NCI-H187 (cell line): ENCODE measurements around the gene AAR2.

ENCODE experiments used
- DNase-seq, 2 experiments: peaks; one replicate each; lab custom pipeline; 2025; lab: John Stamatoyannopoulos, UW

Gene AAR2

DNA sequence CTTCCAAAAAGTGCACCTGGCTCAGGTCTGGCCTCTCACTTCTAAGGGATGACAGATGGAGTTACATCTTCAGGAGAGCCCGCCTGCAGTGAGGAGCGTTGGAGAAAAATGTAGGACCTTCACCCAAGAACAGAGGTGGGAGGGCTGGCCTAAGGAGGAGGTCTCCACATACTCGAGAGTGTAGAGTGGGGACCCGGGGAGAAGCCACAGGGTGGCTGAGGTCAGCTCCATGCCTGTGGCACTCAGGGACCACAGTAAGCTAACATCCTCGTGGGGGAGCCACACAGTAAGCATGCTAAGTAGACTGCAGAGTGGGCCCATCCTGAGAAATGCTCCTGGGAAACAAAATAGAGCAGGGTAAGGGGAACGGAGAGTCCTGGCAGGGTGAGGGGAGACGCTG, 24.0 kb downstream of the AAR2 start:
- no peak for DNase-seq

GRCh38 chr20:36261389-36262105, 25.3 kb downstream of the AAR2 start:
- DNase-seq, result no peak

GRCh38 chr20:36262440-36262839, 26.2 kb downstream of the AAR2 start:
- DNase-seq, result no peak

DNA sequence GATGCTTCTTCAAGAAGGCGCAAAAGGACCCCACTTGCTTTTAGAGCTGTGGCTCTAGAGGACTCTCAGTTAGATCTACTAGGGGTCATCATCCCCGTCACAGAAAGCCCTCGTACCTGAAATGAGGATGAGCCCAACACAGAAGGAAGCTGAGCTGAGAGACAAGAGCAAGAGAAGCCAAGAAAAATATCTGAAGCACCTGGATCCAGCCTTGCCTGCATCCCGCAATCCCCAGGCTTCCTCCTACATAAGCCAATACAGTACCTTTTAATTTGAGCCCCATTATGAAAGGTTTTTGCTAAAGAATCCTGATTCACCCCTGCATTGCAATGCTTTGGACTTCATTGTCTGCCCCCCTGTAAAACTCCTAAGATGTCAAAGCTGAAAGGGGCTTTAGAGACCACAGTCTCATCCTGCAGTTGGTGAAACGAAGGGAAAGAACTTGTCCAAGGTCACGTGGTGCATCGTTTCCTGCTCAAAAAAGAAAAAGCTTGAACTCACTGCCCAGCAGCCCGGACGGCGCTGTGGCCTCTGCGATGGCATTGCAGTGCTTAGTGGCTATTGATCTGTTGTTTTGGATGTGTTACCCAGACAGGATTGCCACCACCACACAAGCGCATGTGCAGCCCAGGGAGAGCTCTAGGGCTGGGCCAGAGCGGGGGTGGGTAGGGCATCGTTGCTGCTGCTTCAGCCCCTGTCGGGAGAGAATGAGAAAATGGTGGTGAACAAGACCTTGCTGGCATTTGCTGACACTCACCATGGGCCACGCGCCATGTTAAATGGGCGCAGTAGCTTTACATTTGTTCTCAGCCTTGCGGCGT, 28.4 kb downstream of the AAR2 start:
- no peak for DNase-seq

DNA sequence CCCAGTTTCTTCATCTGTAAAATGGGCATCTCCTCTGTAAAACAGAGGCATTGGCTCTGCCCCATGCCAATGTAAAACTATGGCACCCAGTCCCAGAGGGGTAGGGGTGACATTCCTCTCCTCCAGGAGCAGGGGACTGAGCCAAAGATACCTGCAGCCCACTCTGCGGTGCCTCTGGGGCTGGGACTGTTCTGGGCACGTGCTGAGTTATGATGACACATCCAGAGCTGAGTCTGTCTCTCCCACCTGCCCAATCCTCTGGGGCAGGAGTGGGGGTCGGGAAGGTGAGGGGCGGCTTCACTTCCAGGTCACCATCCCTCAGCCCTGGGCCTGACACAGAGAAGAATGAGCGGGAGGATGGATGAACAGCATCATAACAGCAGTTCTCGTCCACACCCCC, 29.9 kb downstream of the AAR2 start:
- DNase-seq, result no peak

DNA sequence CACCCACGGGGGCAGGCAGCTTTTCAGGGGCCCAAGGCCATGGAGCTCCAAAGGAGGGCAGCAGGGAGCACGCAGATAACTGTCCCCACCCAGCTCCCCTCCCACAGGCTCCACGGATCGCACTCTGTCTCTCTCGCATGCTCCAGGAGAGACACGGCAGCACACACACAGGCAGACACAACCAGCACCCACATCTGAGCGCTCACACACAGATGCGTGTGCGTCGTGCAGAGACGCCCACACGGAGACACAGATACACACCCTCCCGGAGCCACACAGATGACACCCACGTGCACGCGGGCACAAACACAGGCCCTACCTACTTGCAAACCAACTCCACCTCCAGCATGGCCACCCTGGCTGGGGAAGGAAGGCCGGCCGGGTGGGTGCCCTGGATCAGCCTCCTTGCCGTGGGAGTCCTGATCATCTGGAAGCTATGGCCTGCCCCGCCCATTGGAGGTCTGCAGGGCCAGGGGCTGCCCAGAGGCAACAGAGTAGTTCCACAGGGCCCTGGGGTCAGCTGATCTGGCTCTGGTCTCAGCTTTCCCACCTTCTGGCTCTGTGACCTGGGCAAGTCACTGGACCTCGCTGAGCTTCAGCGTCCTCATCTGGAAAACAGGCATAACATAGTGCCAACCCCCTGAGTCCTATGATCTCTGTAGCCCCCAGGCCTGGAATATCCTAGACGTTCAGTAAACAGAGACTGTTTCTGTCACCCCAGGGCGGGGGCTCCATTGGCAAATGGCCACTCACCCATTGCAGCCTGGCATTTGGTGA, 31.5 kb downstream of the AAR2 start:
- DNase-seq, result no peak

DNA sequence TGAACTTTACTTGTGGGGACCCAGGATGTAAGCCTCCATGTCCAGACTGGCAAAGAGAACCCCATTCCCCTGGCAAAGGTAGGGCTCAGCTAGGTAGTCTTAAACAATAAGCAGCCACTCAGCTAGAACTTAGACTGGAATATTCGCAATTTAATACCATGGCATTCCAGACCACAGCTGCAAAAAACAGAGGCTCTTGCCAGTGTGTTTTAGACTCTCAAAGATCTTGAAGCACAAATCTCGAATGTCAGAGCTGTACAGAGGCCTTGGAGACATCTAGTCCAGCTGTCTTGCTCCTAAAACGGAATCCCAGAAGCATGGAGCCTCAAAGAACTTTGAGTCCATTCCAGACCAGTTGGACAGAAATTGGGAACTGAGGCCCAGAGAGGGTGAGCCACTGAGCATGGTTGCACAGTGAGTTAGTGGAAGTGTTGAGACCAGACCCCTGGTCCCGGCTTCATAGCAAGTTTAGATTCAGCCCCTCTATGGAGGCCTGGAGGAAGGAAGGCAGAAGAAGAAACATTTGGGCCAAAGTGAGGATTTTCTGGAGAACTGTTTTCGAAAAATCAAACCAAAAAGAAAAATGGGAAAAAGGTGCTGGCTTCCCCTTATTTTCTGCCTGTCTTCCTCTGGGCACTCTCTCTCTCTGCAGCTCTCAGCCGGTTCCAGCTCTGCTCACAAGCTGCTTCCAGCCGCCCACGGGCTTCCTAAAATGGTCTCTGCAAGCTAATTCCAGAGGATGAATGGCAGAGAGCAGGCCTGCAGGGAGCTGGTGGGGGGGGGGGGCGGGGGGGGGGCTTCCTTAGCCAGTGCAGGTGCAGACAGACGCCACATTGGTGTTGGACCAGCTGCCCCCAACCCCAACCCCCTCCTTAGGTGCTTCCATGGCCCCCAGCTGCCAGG, 32.4 kb downstream of the AAR2 start:
- no peak for DNase-seq

DNA sequence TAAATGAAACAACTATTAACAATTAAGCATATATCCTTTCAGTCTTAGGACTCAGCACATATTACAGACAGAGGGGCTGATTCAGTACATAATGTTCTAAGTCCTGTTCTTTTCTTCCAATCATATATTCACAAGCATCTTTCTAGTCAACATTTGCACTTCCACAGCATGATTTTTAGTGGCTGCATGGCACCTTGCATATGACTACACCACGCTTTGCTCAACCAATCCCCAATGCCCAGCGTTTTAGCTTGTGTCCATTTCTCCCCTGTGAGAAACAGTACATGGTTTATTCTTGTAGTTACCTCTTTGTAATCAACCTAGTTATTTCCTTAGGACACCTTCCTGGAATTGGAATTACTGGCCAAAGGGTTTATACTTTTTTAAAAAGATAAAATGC, 33.2 kb downstream of the AAR2 start:
- DNase-seq, result no peak

- no peak for DNase-seq
Observed at GRCh38 chr20:36270744-36271638, 34.7 kb downstream of the AAR2 start.

- no peak for DNase-seq
Observed at GRCh38 chr20:36271639-36272546, 35.6 kb downstream of the AAR2 start.

DNA sequence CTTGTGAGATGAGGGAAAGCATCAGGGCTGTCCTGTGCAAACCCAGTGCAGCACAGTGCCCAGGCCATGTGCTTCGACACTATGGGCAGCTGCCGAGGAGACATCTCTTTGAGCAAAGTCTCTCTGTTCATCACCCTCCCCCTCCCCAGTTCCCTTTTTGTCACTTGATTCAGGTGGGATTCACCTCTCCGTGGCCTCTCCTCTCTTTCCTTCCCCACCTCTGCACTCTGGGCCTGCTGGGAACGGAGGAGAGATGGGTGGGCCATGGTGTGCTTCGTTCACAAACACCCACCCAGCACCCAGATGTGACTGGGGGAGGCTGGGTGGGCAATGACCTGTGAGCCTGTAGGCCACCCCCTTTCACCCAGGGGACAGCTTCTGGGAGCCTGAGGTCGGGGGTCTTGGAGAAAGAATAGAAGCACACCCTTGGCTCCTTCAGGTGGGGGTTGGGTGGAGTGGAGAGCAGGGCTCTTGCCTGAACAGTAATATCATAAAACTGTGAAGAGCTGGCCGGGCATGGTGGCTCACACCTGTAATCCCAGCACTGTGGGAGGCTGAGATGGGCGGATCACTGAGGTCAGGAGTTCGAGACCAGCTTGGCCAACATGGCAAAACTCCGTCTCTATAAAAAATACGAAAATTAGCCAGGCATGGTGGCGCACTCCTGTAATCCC, 36.4 kb downstream of the AAR2 start:
- DNase-seq, result no peak

DNA sequence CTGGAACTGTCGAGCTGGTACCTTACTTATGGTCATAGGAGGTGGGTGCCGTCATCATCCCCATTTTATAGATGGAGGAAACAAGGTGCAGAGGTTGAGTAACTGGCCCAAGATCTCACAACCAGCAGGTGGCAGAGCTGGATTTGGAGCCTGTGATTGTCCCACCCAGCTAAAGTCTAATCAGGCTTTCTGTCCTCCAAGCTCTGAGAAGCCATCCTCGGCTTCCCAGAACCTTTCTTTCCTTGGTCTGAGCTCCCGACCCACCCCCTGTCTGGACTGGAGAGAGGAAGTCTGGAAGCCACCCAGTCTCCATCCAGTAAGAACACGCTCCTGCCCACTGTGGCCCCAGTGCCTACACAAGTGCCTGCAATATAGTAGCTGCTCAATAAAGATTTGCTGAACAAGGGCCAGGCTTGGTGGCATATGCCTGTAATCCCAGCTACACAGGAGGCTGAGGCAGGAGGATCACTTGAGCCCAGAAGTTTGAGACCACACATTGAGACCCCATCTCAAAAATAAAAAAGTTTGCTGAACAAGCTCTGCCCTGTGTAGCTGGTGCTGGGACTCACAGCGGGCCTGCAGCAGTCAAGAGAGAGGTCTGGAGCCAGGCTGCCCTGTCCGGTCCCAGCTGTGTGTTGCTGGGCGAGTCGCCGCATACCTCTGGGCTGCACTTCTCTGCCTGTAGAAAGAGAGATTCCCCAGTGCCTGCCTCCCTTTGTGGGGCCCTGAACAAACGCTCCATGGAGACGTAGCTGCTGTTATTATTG, 37.3 kb downstream of the AAR2 start:
- DNase-seq, result no peak

DNA sequence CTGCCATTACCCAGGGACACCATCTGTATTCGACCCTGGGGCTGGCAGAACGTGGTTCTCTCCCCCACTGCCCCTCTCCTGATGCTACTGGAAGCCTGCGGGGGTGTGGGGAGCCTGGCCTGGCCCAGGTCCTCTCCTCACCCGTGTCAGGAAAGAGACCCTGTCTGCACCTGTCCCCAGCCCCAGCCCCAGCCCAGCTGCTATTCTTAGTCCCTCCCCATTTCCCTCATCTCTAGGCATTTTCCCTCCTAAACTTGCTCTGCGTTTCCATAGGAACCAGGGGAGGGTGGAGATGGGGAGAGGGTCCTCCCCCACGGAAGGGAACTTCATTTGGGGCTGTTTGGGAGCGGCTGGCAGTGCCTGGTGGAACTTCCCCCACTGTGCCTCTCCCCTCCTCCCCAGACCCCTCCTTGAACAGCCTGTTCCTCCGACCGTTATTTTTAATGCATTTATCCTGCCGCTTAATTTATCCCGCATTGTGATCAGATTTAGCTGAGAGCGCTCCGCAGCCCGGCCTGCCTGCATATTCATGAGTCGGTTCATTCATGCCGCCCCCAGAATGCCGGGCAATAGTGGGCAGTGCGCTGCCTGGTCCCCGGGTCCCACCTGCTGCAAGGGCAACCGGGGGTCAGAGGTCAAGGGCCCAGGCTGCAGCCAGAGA, 38.0 kb downstream of the AAR2 start:
- no peak for DNase-seq

DNA sequence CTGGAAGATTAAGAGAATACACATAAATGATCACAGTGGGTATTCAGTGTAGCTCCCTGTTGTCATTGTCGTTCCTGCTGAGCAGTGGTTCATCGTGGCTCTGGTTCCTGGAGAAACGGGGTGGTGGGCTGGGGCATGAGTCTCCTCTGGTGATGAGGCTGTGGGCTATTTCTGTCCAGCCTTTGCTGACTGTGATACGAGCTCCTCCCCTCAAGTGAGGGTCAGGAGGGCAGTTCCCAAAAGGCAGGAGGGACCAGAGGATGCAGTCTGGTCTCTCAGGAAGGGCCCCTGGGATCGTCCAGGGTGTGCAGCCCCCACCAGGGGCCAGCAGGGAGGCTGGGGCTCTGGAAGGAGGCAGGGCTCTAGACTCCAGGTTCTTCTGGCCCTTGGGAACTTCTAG, 38.7 kb downstream of the AAR2 start:
- DNase-seq, result no peak

DNA sequence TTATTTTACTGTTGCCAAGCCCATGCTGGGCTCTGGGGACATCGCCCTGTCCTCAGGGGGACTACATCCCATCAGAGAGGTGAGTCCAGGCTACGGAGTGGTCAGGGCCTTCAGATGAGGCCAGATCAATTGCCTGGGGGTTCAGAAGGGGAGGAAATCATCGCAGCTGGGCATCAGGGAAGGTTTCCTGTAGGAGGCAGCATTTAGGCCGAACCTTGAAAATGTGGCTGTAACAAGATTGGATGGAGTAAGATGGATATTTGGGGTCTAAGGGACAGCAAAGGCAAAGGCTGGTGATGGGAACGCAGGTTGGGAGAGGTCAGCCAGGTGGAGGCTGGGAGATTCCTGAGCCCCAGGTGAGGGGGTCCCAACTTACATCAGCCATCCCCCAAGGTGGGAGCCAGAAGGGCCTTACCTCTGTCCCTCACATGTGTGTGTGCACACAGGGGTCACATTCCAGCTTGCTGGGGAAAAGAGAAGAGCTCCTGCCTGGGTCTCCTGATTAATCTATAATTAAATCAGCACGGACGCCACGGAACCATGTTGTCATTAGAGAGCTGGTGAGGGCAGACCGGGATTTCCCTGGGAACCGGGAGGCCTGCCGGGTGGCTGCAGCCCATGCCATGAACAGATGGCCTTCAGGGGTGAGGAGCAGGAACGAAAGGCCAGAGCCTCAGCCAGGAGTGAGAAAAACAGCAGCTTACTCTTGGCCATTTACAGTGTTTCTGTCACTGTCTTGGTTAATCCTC, 39.3 kb downstream of the AAR2 start:
- DNase-seq, result no peak

DNA sequence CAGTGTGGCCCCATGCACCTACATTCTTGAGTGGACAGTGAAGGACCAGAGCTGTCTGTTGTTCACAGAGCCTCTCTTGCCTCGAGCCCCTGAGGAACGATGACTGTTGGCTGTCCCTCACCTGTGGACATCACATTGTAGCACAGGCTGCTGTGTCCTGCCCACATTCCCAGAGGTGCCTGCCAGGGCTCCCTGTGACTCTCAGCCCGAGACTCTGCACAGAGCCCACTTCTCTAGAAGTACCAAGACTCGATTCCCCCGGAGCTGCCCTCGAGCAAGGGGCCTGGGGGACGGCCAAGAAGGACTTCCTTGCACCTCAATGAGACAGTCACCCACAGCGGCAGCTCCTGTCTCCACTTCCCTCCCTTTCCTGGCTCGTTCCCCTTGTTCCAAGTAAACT, 41.3 kb downstream of the AAR2 start:
- no peak for DNase-seq

DNA sequence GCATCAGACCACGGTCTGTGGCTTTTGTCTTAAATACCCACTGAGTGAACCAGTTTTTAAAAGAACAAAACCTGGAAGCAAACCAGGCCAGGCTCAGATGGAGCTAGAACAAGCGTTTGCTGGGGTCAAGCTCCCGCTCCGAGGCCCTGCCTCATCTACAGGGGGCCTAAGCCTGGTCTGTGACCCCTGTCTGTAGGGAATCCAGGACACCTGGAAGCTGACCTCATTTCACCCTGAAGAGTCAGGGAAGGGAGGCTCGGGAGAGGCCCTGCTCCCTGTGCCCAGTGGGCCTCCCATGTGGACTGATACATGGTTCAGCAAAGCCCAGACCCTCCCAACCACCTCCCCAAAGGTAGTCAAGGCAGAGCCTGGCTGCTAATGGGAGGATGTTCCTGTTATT, 43.1 kb downstream of the AAR2 start:
- DNase-seq, result no peak
